SK-N-MC (cell line): ENCODE measurements around the gene FAM221B.

ENCODE experiments used
- EZH2 ChIP-seq: fragments of 200-600 bp; sonication (generic); IDR thresholded peaks from one replicate; pipeline ENCODE4 v1.6.1; 2017; ENCODE audit warnings: antibody characterized with exemption
- FOXP2 ChIP-seq: optimal IDR thresholded peaks from 2 replicates; pipeline ENCODE3; 2011; ENCODE audit warnings: mild to moderate bottlenecking, moderate library complexity; ENCODE audit not compliant: insufficient read depth; ENCODE audit errors: extremely low read length, control extremely low read depth
- POLR2AphosphoS5 ChIP-seq: IDR thresholded peaks from 2 replicates; pipeline ENCODE4 v1.6.1; 2012; ENCODE audit warnings: mild to moderate bottlenecking, low read depth, low read length, borderline replicate concordance

DNA sequence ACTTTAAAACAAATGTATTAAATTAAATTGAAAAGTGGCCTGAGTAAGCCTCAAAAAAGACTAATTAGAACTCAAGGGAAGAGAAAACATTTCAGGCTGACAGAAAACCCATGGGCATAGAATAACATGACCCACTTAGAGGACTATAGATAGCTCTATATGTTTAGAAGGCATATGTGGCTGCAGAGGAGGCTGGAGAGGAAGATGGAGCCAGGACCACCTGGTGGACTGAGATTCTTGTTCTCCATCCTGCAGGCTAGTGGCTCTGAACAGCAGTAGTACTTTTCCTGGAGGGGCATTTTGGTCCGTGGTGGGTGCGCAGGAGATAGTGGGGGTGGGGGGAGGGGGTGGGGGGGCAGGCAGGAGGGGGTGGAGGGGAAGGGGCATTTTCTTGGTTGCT is 47.5 kb downstream of the FAM221B start:
- no peak for TF ChIP-seq EZH2
- TF ChIP-seq POLR2AphosphoS5, result no peak
- no peak for TF ChIP-seq FOXP2
